Measurements from ENCODE around the gene SLC10A7.

- TF ChIP-seq CTCF (IDR thresholded peaks at IDR 0.05) (no peak), POLR2A (IDR thresholded peaks at IDR 0.05) (no peak)
These were observed 307.5 kb downstream of the SLC10A7 start, which contains the start of gene REELD1 for GRCh38 chr4:146214238-146214637.
